HepG2 (cell line): Measurements from ENCODE around the gene ZNF575. TPM values are rescaled to one million over a fixed set of nuclear protein-coding genes. Genes with fewer than 3 reads are reported as not detected.

Experiments
- JUND ChIP-seq: sonication (generic); formaldehyde crosslinking; IDR thresholded peaks from 2 replicates; pipeline ENCODE4 v1.8.0; 2022; ENCODE audit warnings: mild to moderate bottlenecking, missing genetic modification reagents
- KDM1A ChIP-seq: IDR thresholded peaks from 2 replicates; pipeline ENCODE4 v1.6.1; 2016; ENCODE audit warnings: missing compliant biosample characterization
- KLF15 ChIP-seq: sonication (generic); formaldehyde crosslinking; IDR thresholded peaks from 2 replicates; pipeline ENCODE4 v1.8.1; 2023; ENCODE audit warnings: borderline replicate concordance, mild to moderate bottlenecking, inconsistent platforms, missing genetic modification reagents, mixed read lengths
- KMT2A ChIP-seq: sonication (generic); formaldehyde crosslinking; IDR thresholded peaks from 2 replicates; pipeline ENCODE4 v1.4.0; 2020; ENCODE audit warnings: missing genetic modification reagents
- NR2F6 ChIP-seq, 2 experiments: IDR thresholded peaks; 2 replicates each; pipeline ENCODE4 v1.6.1; 2016; ENCODE audit warnings: antibody characterized with exemption in 1 of 2, mild to moderate bottlenecking in 1 of 2
- PRDM10 ChIP-seq: sonication (generic); formaldehyde crosslinking; IDR thresholded peaks from 2 replicates; pipeline ENCODE4 v1.4.0; 2020; ENCODE audit warnings: low read depth, missing genetic modification reagents
- RORA ChIP-seq: sonication (generic); formaldehyde crosslinking; IDR thresholded peaks from 2 replicates; pipeline ENCODE4 v1.5.0; 2020; ENCODE audit warnings: mild to moderate bottlenecking, missing genetic modification reagents, moderate library complexity
- RXRB ChIP-seq: IDR thresholded peaks from 2 replicates; pipeline ENCODE4 v1.6.1; 2016; ENCODE audit warnings: borderline replicate concordance, missing genetic modification reagents, missing compliant biosample characterization
- SAP130 ChIP-seq: IDR thresholded peaks from 2 replicates; pipeline ENCODE4 v1.6.1; 2016; ENCODE audit warnings: low read depth
- SIX4 ChIP-seq: sonication (generic); formaldehyde crosslinking; IDR thresholded peaks from 2 replicates; pipeline ENCODE4 v1.4.0; 2020; ENCODE audit warnings: missing genetic modification reagents
- ZBTB25 ChIP-seq: IDR thresholded peaks from 2 replicates; pipeline ENCODE4 v1.6.1; 2018; ENCODE audit warnings: missing genetic modification reagents
- ZFP1 ChIP-seq: IDR thresholded peaks from 2 replicates; pipeline ENCODE4 v1.6.1; 2016
- ZNF550 ChIP-seq: sonication (generic); formaldehyde crosslinking; IDR thresholded peaks from 2 replicates; pipeline ENCODE4 v1.4.0; 2020; ENCODE audit warnings: mild to moderate bottlenecking, missing genetic modification reagents, borderline replicate concordance
- ZNF556 ChIP-seq: sonication (generic); formaldehyde crosslinking; IDR thresholded peaks from 2 replicates; pipeline ENCODE4 v1.4.0; 2020; ENCODE audit warnings: mild to moderate bottlenecking, missing genetic modification reagents, borderline replicate concordance
- ZNF629 ChIP-seq: sonication (generic); formaldehyde crosslinking; conservative IDR thresholded peaks from 2 replicates; pipeline ENCODE4 v1.5.0; 2020; ENCODE audit warnings: missing genetic modification reagents
- polyA plus RNA-seq, 8 experiments: library from polyadenylated mRNA; depleted of rRNA in 3 of 8; stranded (reverse) in 7 of 8; unstranded in 1 of 8; fragments of >200 nt; fragmentation: Illumina TruSeq in 4 of 8; extraction: Trizol in 4 of 8; gene quantifications; 2 replicates each; pipeline versions ENCODE4 v1.2.1 to v1.2.3, GENCODE V29; 2011 to 2016; ENCODE audit warnings: low read depth in 4 of 8, missing spikeins in 1 of 8, mixed read lengths in 1 of 8; ENCODE audit not compliant: insufficient read depth in 1 of 8
- total RNA-seq, 5 experiments: library from RNA; depleted of rRNA; stranded (reverse); fragments of >200 nt; fragmentation: Illumina TruSeq; extraction: Trizol; gene quantifications; 2 replicates each; pipeline ENCODE4 v1.2.3, GENCODE V29; 2016; ENCODE audit warnings: low read depth in 1 of 5
- TF ChIP-seq, protein P1 (sequence below): sonication (generic); formaldehyde crosslinking; IDR thresholded peaks from 2 replicates; pipeline ENCODE4 v1.5.0; 2020; ENCODE audit warnings: mild to moderate bottlenecking, missing genetic modification reagents, borderline replicate concordance
- TF ChIP-seq, protein P2 (sequence below): sonication (generic); formaldehyde crosslinking; IDR thresholded peaks from 2 replicates; pipeline ENCODE4 v1.8.0; 2022; ENCODE audit warnings: missing genetic modification reagents, mild to moderate bottlenecking, moderate library complexity, borderline replicate concordance
- TF ChIP-seq, protein P3 (sequence below): sonication (generic); formaldehyde crosslinking; IDR thresholded peaks from 2 replicates; pipeline ENCODE4 v1.4.0; 2020; ENCODE audit warnings: missing genetic modification reagents

The ZNF575 gene
- total and polyA plus RNA-seq, 2 of the 13 experiments (the other 11 are each of a cell fraction or from before 2014, with no cell fraction given), result 0.17 to 0.27 TPM

DNA sequence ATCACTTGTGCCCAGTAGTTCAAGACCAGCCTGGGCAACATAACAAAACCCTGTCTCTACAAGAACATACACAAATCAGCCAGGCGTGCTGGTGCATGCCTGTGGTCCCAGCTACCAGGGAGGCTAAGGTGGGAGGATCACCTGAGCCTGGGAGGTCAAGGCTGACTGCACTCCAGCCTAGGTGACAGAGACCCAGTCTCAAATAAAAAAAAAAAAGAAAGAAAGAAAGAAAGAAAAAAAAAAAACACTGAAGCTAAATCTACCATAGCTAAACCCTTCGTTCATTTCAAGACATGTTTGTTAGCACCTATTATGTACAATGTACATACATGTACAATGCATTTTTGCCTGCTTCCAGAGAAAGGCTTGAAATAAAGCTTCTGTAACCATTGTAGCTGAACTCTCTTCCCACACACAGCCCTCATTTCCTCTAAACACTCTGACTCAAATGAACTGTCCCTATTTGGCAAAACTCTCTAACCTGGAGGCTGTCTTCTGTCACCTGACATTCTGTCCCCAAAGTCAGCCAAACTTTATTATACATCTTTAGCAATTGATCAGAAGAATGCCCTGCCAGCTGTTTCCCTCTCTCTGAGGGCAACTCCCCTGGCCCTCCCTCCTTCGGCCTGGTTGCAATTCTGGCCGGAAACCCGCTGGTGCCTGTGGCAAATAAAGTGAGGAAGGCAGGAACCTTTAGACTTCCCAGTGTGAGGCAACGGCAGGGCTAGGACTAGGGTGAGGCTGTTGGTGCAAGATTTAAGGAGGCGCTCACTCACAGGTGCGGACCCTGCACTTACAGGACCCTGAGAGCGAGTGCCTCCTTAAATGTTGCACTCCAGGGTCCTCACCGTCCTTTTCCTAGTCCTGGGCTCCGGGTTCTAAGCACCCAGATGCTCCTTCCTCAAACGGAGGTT lies 7.8 kb upstream of the ZNF575 start (continued):
- peak; percentile 33; the same call in 1 of the 2 replicates for TF ChIP-seq KDM1A
- TF ChIP-seq ZNF550 (CRISPR knock-in tag), result no peak
- TF ChIP-seq ZNF629 (CRISPR knock-in tag), result peak; percentile 38; the same call in 1 of the 2 replicates
- TF ChIP-seq SIX4 (CRISPR knock-in tag), result 0 out of 2 replicates have a peak, but pooled peaks have one; percentile 25
- no peak for TF ChIP-seq ZFP1 (CRISPR knock-in tag)
- TF ChIP-seq, protein P1, sequence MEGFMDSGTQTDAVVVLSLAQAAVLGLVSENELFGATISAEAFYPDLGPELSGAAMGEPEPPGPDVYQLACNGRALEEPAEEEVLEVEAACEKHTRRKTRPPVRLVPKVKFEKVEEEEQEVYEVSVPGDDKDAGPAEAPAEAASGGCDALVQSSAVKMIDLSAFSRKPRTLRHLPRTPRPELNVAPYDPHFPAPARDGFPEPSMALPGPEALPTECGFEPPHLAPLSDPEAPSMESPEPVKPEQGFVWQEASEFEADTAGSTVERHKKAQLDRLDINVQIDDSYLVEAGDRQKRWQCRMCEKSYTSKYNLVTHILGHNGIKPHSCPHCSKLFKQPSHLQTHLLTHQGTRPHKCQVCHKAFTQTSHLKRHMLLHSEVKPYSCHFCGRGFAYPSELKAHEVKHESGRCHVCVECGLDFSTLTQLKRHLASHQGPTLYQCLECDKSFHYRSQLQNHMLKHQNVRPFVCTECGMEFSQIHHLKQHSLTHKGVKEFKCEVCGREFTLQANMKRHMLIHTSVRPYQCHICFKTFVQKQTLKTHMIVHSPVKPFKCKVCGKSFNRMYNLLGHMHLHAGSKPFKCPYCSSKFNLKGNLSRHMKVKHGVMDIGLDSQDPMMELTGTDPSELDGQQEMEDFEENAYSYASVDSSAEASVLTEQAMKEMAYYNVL, result peak; percentile 61; the same call in 1 of the 2 replicates
- TF ChIP-seq RORA, result no peak
- TF ChIP-seq SAP130, result peak; percentile 93
- TF ChIP-seq NR2F6 (IDR thresholded peaks at IDR 0.05), result no peak
- TF ChIP-seq NR2F6 (CRISPR knock-in tag; IDR thresholded peaks at IDR 0.05), result peak; percentile 23; the same call in 1 of the 2 replicates
- TF ChIP-seq KMT2A (CRISPR knock-in tag), result no peak; the same call in 1 of the 2 replicates
- TF ChIP-seq KLF15, result no peak
- TF ChIP-seq ZBTB25 (CRISPR knock-in tag), result peak; percentile 83
- TF ChIP-seq, protein P2, sequence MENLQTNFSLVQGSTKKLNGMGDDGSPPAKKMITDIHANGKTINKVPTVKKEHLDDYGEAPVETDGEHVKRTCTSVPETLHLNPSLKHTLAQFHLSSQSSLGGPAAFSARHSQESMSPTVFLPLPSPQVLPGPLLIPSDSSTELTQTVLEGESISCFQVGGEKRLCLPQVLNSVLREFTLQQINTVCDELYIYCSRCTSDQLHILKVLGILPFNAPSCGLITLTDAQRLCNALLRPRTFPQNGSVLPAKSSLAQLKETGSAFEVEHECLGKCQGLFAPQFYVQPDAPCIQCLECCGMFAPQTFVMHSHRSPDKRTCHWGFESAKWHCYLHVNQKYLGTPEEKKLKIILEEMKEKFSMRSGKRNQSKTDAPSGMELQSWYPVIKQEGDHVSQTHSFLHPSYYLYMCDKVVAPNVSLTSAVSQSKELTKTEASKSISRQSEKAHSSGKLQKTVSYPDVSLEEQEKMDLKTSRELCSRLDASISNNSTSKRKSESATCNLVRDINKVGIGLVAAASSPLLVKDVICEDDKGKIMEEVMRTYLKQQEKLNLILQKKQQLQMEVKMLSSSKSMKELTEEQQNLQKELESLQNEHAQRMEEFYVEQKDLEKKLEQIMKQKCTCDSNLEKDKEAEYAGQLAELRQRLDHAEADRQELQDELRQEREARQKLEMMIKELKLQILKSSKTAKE (CRISPR knock-in tag), result no peak
- TF ChIP-seq, protein P3, sequence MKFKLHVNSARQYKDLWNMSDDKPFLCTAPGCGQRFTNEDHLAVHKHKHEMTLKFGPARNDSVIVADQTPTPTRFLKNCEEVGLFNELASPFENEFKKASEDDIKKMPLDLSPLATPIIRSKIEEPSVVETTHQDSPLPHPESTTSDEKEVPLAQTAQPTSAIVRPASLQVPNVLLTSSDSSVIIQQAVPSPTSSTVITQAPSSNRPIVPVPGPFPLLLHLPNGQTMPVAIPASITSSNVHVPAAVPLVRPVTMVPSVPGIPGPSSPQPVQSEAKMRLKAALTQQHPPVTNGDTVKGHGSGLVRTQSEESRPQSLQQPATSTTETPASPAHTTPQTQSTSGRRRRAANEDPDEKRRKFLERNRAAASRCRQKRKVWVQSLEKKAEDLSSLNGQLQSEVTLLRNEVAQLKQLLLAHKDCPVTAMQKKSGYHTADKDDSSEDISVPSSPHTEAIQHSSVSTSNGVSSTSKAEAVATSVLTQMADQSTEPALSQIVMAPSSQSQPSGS, result peak; percentile 70
- TF ChIP-seq ZNF556 (CRISPR knock-in tag), result no peak
- TF ChIP-seq JUND (CRISPR knock-in tag), result no peak
- TF ChIP-seq PRDM10, result peak; percentile 61; the same call in 1 of the 2 replicates
- peak; percentile 36; the same call in 1 of the 2 replicates for TF ChIP-seq RXRB
